H9 (cell line): ENCODE measurements around the gene LXN. TPM values are rescaled to one million over a fixed set of nuclear protein-coding genes. Genes with fewer than 3 reads are reported as not detected.
A peak's percentile ranks its signal among the peaks of the same experiment; 100 is the strongest.

Experiments
- DNase-seq: peaks from one replicate; pipeline ENCODE4 v3.0.0-alpha.2; 2017
- H2AFZ ChIP-seq: one replicate; pipeline ENCODE4 v1.6.1; 2013; ENCODE audit warnings: mild to moderate bottlenecking, low read length, control low read depth, moderate library complexity
- H2AK5ac ChIP-seq: 2 replicates; pipeline ENCODE4 v1.6.1; 2013; ENCODE audit warnings: low read length, control low read depth, mixed read lengths; ENCODE audit not compliant: insufficient read length
- H2BK120ac ChIP-seq: one replicate; pipeline ENCODE4 v1.6.1; 2013; ENCODE audit warnings: low read depth, mild to moderate bottlenecking, low read length, control low read depth, inconsistent platforms; ENCODE audit not compliant: poor library complexity, severe bottlenecking
- H2BK12ac ChIP-seq: 2 replicates; pipeline ENCODE4 v1.6.1; 2013; ENCODE audit warnings: low read length, control low read depth, mixed read lengths, low read depth; ENCODE audit not compliant: insufficient read length
- H2BK15ac ChIP-seq: 2 replicates; pipeline ENCODE4 v1.6.1; 2013; ENCODE audit warnings: low read depth, low read length, control low read depth
- H2BK20ac ChIP-seq: one replicate; pipeline ENCODE4 v1.6.1; 2013; ENCODE audit warnings: low read depth, mild to moderate bottlenecking, low read length, control low read depth, inconsistent platforms; ENCODE audit not compliant: poor library complexity, severe bottlenecking
- H2BK5ac ChIP-seq: 2 replicates; pipeline ENCODE4 v1.6.1; 2013; ENCODE audit warnings: low read length, control low read depth, mixed read lengths; ENCODE audit not compliant: insufficient read length
- H3K14ac ChIP-seq: 2 replicates; pipeline ENCODE4 v1.6.1; 2013; ENCODE audit warnings: low read length, control low read depth; ENCODE audit not compliant: insufficient read depth
- H3K18ac ChIP-seq: 2 replicates; pipeline ENCODE4 v1.6.1; 2013; ENCODE audit warnings: low read depth, mild to moderate bottlenecking, mixed read lengths, low read length, control low read depth; ENCODE audit not compliant: insufficient read length
- H3K23ac ChIP-seq: 2 replicates; pipeline ENCODE4 v1.6.1; 2013; ENCODE audit warnings: low read length, control low read depth, mixed read lengths, low read depth; ENCODE audit not compliant: insufficient read length
- H3K23me2 ChIP-seq: 2 replicates; pipeline ENCODE4 v1.6.1; 2013; ENCODE audit warnings: low read depth, mild to moderate bottlenecking, mixed read lengths, low read length, control low read depth; ENCODE audit not compliant: insufficient read length, poor library complexity, severe bottlenecking
- H3K27ac ChIP-seq: 2 replicates; pipeline ENCODE4 v1.5.1; 2013; ENCODE audit warnings: low read length, control low read depth, mixed read lengths, low read depth; ENCODE audit not compliant: insufficient read length
- H3K27me3 ChIP-seq: 2 replicates; pipeline ENCODE4 v1.6.1; 2013; ENCODE audit warnings: low read length, control low read depth, inconsistent platforms; ENCODE audit not compliant: insufficient read depth
- H3K4ac ChIP-seq: 2 replicates; pipeline ENCODE4 v1.6.1; 2013; ENCODE audit warnings: low read depth, mild to moderate bottlenecking, control low read depth, inconsistent platforms, low read length, moderate library complexity
- H3K4me1 ChIP-seq: 2 replicates; pipeline ENCODE4 v1.6.1; 2013; ENCODE audit warnings: low read length, control low read depth, inconsistent platforms; ENCODE audit not compliant: insufficient read depth
- H3K4me2 ChIP-seq: 2 replicates; pipeline ENCODE4 v1.6.1; 2013; ENCODE audit warnings: low read length, control low read depth, mixed read lengths; ENCODE audit not compliant: insufficient read length, insufficient read depth
- H3K56ac ChIP-seq: 2 replicates; pipeline ENCODE4 v1.6.1; 2013; ENCODE audit warnings: low read depth, mild to moderate bottlenecking, mixed read lengths, low read length, control low read depth; ENCODE audit not compliant: insufficient read length
- H3K79me1 ChIP-seq: 2 replicates; pipeline ENCODE4 v1.6.1; 2013; ENCODE audit warnings: low read depth, mild to moderate bottlenecking, moderate library complexity, low read length, control low read depth, inconsistent platforms; ENCODE audit not compliant: insufficient read depth, poor library complexity, severe bottlenecking
- H3K79me2 ChIP-seq: 2 replicates; pipeline ENCODE4 v1.6.1; 2013; ENCODE audit warnings: low read length, control low read depth, inconsistent platforms; ENCODE audit not compliant: insufficient read depth
- H3K9ac ChIP-seq: 2 replicates; pipeline ENCODE4 v1.6.1; 2013; ENCODE audit warnings: low read length, control low read depth, mixed read lengths; ENCODE audit not compliant: insufficient read length; ENCODE audit errors: extremely low read depth
- H3K9me3 ChIP-seq: one replicate; pipeline ENCODE4 v1.6.1; 2013; ENCODE audit warnings: low read depth, low read length, inconsistent platforms; ENCODE audit not compliant: control insufficient read depth
- H3T11ph ChIP-seq: one replicate; pipeline ENCODE4 v1.6.1; 2013; ENCODE audit warnings: mild to moderate bottlenecking, low read length, control low read depth, inconsistent platforms
- H4K20me1 ChIP-seq: one replicate; pipeline ENCODE4 v1.6.1; 2013; ENCODE audit not compliant: control insufficient read depth, insufficient read length, insufficient read depth
- H4K5ac ChIP-seq: 2 replicates; pipeline ENCODE4 v1.6.1; 2013; ENCODE audit warnings: low read depth, mild to moderate bottlenecking, mixed read lengths, low read length, control low read depth; ENCODE audit not compliant: insufficient read length
- H4K8ac ChIP-seq: replicated peaks from 2 replicates; pipeline ENCODE4 v1.6.1; 2013; ENCODE audit warnings: low read length, control low read depth, mixed read lengths, low read depth; ENCODE audit not compliant: insufficient read length
- H4K91ac ChIP-seq: 2 replicates; pipeline ENCODE4 v1.6.1; 2013; ENCODE audit warnings: low read depth, mild to moderate bottlenecking, moderate library complexity, mixed read lengths, low read length, control low read depth; ENCODE audit not compliant: insufficient read length
- H3K27ac Mint-ChIP-seq, 3 experiments: 2 replicates in 2 of 3; 3 replicates in 1 of 3; pipeline ENCODE4 v1.8.0; 2020 to 2021; ENCODE audit warnings: mixed read lengths in 3 of 3, mild to moderate bottlenecking in 1 of 3, moderate library complexity in 1 of 3
- H3K27me3 Mint-ChIP-seq: 2 replicates; pipeline ENCODE4 v1.8.0; 2021; ENCODE audit warnings: low read depth, mild to moderate bottlenecking, moderate library complexity, mixed read lengths
- H3K36me3 Mint-ChIP-seq, 3 experiments: 2 replicates in 2 of 3; 3 replicates in 1 of 3; pipeline ENCODE4 v1.8.0; 2020 to 2021; ENCODE audit warnings: low read depth in 3 of 3, mixed read lengths in 3 of 3; ENCODE audit not compliant: insufficient read depth in 1 of 3
- H3K4me1 Mint-ChIP-seq, 2 experiments: 2 replicates each; pipeline ENCODE4 v1.8.0; 2020; ENCODE audit warnings: mixed read lengths in 2 of 2
- H3K4me3 Mint-ChIP-seq, 2 experiments: 2 replicates in 1 of 2; 3 replicates in 1 of 2; pipeline ENCODE4 v1.8.0; 2020 to 2021; ENCODE audit warnings: mild to moderate bottlenecking in 2 of 2, mixed read lengths in 2 of 2, moderate library complexity in 1 of 2
- H3K9me3 Mint-ChIP-seq, 2 experiments: 2 replicates in 1 of 2; 3 replicates in 1 of 2; pipeline ENCODE4 v1.8.0; 2020; ENCODE audit warnings: mild to moderate bottlenecking in 2 of 2, mixed read lengths in 2 of 2, moderate library complexity in 1 of 2
- WGBS: extraction: QIAGEN DNeasy Blood & Tissue Kit; methylation state at CpG from one replicate; pipeline ENCODE4 v1.1.7; 2013; ENCODE audit warnings: missing lambda C conversion rate, low lambda C conversion rate, mixed read lengths; ENCODE audit not compliant: insufficient read length; ENCODE audit errors: extremely low coverage; 5-methylcytosine and 5-hydroxymethylcytosine counted together
- total RNA-seq: library from RNA; stranded (reverse); gene quantifications from 2 replicates; pipeline ENCODE4 v1.2.1, GENCODE V29; 2021
- TF ChIP-seq, protein P1 (sequence below): fragments of 200-600 bp; sonication (generic); conservative IDR thresholded peaks from 3 replicates; pipeline ENCODE4 v1.8.0; 2021; ENCODE audit warnings: antibody characterized with exemption, mild to moderate bottlenecking

Gene LXN
- total RNA-seq, 1 experiment from 2014 or later, result 6.7 TPM

DNA sequence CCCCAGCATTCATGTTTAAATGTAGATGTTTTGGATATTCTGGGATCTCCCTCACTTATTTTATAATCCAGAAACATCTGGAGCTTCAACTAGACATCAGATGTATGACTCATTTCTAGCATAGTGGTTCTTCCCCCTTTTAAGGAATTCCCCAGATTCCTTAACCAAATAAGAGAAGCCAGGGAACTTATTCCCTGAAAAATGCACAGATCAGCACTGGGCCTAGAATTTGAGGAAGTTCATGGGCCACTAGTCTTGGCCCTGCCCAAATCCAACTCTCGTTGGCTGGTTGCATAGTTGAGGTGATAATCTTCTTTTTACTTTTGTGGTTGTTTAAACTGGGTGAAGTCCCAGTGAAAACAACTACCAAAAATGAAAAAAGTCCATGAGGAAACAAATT is 39.4 kb upstream of the LXN start:
- no peak overlapping the region for H4K8ac ChIP-seq
- no peak overlapping the region for H3T11ph ChIP-seq
- no peak overlapping the region for H2BK5ac ChIP-seq
- no peak overlapping the region for H3K4me2 ChIP-seq
- no peak overlapping the region for H3K14ac ChIP-seq
- H2BK12ac ChIP-seq, result no peak overlapping the region
- no peak overlapping the region for H4K91ac ChIP-seq
- no peaks in the 10 kb centered on the region for H3K9me3 ChIP-seq
- H3K27me3 ChIP-seq, result no peaks in the 10 kb centered on the region
- H2BK20ac ChIP-seq, result no peak overlapping the region
- TF ChIP-seq, protein P1, sequence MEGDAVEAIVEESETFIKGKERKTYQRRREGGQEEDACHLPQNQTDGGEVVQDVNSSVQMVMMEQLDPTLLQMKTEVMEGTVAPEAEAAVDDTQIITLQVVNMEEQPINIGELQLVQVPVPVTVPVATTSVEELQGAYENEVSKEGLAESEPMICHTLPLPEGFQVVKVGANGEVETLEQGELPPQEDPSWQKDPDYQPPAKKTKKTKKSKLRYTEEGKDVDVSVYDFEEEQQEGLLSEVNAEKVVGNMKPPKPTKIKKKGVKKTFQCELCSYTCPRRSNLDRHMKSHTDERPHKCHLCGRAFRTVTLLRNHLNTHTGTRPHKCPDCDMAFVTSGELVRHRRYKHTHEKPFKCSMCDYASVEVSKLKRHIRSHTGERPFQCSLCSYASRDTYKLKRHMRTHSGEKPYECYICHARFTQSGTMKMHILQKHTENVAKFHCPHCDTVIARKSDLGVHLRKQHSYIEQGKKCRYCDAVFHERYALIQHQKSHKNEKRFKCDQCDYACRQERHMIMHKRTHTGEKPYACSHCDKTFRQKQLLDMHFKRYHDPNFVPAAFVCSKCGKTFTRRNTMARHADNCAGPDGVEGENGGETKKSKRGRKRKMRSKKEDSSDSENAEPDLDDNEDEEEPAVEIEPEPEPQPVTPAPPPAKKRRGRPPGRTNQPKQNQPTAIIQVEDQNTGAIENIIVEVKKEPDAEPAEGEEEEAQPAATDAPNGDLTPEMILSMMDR, result no peak
- no peaks in the 10 kb centered on the region for H3K79me1 ChIP-seq
- peak overlapping the region in 1 of 3 experiments; percentile 21; a peak in 1 of 7 replicates for H3K27ac Mint-ChIP-seq
- no peak overlapping the region for H2AFZ ChIP-seq
- no peak overlapping the region for H3K27ac ChIP-seq
- H3K27me3 Mint-ChIP-seq, result no peaks in the 10 kb centered on the region
- no peak overlapping the region for H3K18ac ChIP-seq
- WGBS, result no CpG with 5 or more reads among the region's 1 CpG
- no peak overlapping the region for H3K56ac ChIP-seq
- no peak overlapping the region for H2BK120ac ChIP-seq
- no peak overlapping the region for H4K5ac ChIP-seq
- DNase-seq, result no peak
- H2BK15ac ChIP-seq, result no peak overlapping the region
- H3K4me3 Mint-ChIP-seq, result no peak overlapping the region
- no peak overlapping the region for H3K23ac ChIP-seq
- peaks cover 15 to 17% of the 10 kb centered on the region in 2 experiments for H3K4me1 Mint-ChIP-seq
- H3K4me1 ChIP-seq, result no peaks in the 10 kb centered on the region
- H3K79me2 ChIP-seq, result no peaks in the 10 kb centered on the region
- H2AK5ac ChIP-seq, result no peak overlapping the region
- no peak overlapping the region for H3K9ac ChIP-seq
- H3K36me3 Mint-ChIP-seq, result peaks cover 0 to 14% (median 0%) of the 10 kb centered on the region in 3 experiments; a peak in 3 of 7 replicates
- H3K9me3 Mint-ChIP-seq, result no peaks in the 10 kb centered on the region
- H4K20me1 ChIP-seq, result no peaks in the 10 kb centered on the region
- H3K23me2 ChIP-seq, result no peaks in the 10 kb centered on the region
- no peak overlapping the region for H3K4ac ChIP-seq
